Heart left ventricle (tissue), 16 donors: ENCODE data around the gene OLIG2. TPM values are rescaled to one million over a fixed set of nuclear protein-coding genes. Genes with fewer than 3 reads are reported as not detected.

ENCODE experiments used
- ATAC-seq, 4 donors: fragments of 200-7000 bp; cut with Tn5 transposase; one replicate each; pipeline ENCODE4 v1.9.1; 2020 to 2022; ENCODE audit warnings: moderate library complexity in 4 of 4, mild to moderate bottlenecking in 3 of 4, moderate number of reproducible peaks in 1 of 4
- DNase-seq, 5 donors: peaks; one replicate each; pipeline ENCODE4 v3.0.0-alpha.2; 2020
- H3K27ac ChIP-seq, 12 donors: fragments of 200-600 bp; sonication (generic) in 4 of 12; one replicate each; pipeline versions ENCODE4 v1.5.0 to v1.8.0; 2016 to 2022; ENCODE audit warnings: mild to moderate bottlenecking in 2 of 12
- H3K27me3 ChIP-seq, 9 donors: fragments of 200-600 bp; sonication (generic) in 2 of 9; one replicate each; pipeline versions ENCODE4 v1.5.1 to v1.8.0; 2016 to 2022; ENCODE audit warnings: mild to moderate bottlenecking in 3 of 9
- H3K36me3 ChIP-seq, 9 donors: fragments of 200-600 bp; sonication (generic) in 2 of 9; one replicate each; pipeline versions ENCODE4 v1.5.0 to v1.8.0; 2018 to 2022; ENCODE audit warnings: mild to moderate bottlenecking in 2 of 9
- H3K4me1 ChIP-seq, 12 donors: fragments of 200-600 bp; sonication (generic) in 4 of 12; one replicate each; pipeline versions ENCODE4 v1.5.0 to v1.8.0; 2016 to 2022; ENCODE audit warnings: mild to moderate bottlenecking in 3 of 12
- H3K4me3 ChIP-seq, 12 donors: fragments of 200-600 bp; sonication (generic) in 4 of 12; one replicate each; pipeline versions ENCODE4 v1.5.0 to v1.8.0; 2017 to 2022; ENCODE audit warnings: mild to moderate bottlenecking in 9 of 12, moderate library complexity in 4 of 12
- H3K9me3 ChIP-seq, 12 donors: fragments of 200-600 bp; sonication (generic) in 4 of 12; one replicate each; pipeline versions ENCODE4 v1.5.0 to v1.8.0; 2016 to 2022; ENCODE audit warnings: mild to moderate bottlenecking in 1 of 12
- POLR2A ChIP-seq, 2 donors: fragments of 450-650 bp; IDR thresholded peaks; one replicate each; pipeline ENCODE4 v1.6.1; 2017; ENCODE audit warnings: antibody characterized with exemption in 2 of 2, mild to moderate bottlenecking in 2 of 2, moderate library complexity in 2 of 2
- WGBS, 4 donors: extraction: QIAGEN DNeasy Blood & Tissue Kit in 2 of 4; methylation state at CpG; one replicate each; pipeline versions ENCODE4 v1.1.5 to v1.1.7; 2013 to 2018; 5-methylcytosine and 5-hydroxymethylcytosine counted together
- intact Hi-C, 10 donors: fragments of 100-400 bp; cut with DNase I; formaldehyde crosslinking; loops; one replicate each; pipeline versions ENCODE4 v1.11.1 to v1.14.2; 2022
- polyA plus RNA-seq, 2 donors: library from polyadenylated mRNA; stranded (reverse); fragments of 200-250 nt; gene quantifications; one replicate each; pipeline ENCODE4 v1.2.3, GENCODE V29; 2013
- total RNA-seq, 9 donors: library from RNA; depleted of rRNA in 2 of 9; stranded (reverse); fragments of >200 nt in 2 of 9; fragmentation: NEBNext Ultra II Directional in 3 of 9; extraction: Animal tissue kit (Norgen Biotek cat#: 25700) in 3 of 9; gene quantifications; one replicate each; pipeline versions ENCODE4 v1.1.0 to v1.2.4, GENCODE V29; 2016 to 2023
- TF ChIP-seq, protein P1 (sequence below), 12 donors: fragments of 200-600 bp; sonication (generic) in 4 of 12; IDR thresholded peaks; one replicate each; pipeline versions ENCODE4 v1.5.0 to v1.8.0; 2018 to 2022; ENCODE audit warnings: antibody characterized with exemption in 12 of 12, mild to moderate bottlenecking in 5 of 12
- donor health status: ischemic (EF 13 %, LVEDD 7.1; RV severe dilation, severe dysfunction).
- donor health status: healthy with polysubstance abuse.
- donor health status: DM: no; HTN: yes; CAD: no.
- donor health status: DM: no; HTN: no; CAD: no.
- donor health status: ischemic (EF 25% LVEDD 6.9; RV normal size, moderate dysfunction).
- donor health status: ischemic (EF 25% LVEDD 5.7; RV mildly dilated, moderate dysfunction).
- donor health status: healthy.
- donor health status: DM: yes; HTN: yes; CAD: no.
- donor health status: ischemic (EF 35%, LVEDD 5.7; RV mildly dilated, moderate dysfunction).
- donor health status: nonischemic (EF 11% LVEDD 7.7; RV severe dilation, severe dysfunction).
- donor health status: DM: yes; HTN: yes; CAD: no.
- donor health status: PGD.
- donor health status: ischemic (EF 29% LVEDD 5.4; RV normal size, mild dysfunction).
- donor health status: nonischemic (EF 23%, LVEDD 6.1; RV moderate dilation, normal function).

OLIG2 gene
- total and polyA plus RNA-seq, 11 donors: not detected

DNA sequence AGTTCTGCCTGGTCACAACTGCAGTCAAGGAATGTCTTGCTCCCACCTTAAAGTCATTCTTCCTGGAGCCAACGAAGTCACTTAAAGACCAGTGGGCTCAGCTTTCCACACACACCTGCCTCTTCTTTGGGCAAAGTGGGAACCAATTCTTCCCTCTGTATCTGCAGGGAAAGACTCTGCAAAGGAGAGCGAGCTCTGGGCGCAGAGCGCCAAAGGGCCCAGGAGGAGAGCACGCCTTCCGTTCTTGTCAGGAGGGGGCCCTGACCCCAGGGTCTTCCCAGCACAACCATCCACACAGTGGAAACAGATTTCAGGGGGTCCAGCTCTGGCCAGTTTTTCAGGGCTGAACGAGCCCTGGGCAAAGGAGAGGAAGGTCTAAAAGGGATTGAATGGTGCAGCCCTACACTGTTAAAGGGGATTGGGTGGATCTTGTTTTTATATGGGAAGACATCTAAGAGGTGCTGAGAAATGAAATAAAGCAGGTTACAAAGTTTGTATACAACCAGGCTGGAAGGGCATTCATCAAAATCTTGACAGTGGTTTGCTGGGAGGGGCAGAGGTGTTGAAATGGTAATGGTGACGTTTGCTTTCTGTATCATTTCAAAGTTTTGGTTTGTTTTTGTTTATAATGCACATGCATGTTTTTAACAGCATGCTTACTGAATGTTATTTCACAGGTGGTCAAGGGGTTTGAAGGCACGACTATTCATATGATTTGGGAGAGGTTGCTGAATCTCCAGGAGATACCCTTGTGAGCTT lies 6.8 kb upstream of the OLIG2 start:
- TF ChIP-seq, protein P1, sequence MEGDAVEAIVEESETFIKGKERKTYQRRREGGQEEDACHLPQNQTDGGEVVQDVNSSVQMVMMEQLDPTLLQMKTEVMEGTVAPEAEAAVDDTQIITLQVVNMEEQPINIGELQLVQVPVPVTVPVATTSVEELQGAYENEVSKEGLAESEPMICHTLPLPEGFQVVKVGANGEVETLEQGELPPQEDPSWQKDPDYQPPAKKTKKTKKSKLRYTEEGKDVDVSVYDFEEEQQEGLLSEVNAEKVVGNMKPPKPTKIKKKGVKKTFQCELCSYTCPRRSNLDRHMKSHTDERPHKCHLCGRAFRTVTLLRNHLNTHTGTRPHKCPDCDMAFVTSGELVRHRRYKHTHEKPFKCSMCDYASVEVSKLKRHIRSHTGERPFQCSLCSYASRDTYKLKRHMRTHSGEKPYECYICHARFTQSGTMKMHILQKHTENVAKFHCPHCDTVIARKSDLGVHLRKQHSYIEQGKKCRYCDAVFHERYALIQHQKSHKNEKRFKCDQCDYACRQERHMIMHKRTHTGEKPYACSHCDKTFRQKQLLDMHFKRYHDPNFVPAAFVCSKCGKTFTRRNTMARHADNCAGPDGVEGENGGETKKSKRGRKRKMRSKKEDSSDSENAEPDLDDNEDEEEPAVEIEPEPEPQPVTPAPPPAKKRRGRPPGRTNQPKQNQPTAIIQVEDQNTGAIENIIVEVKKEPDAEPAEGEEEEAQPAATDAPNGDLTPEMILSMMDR (IDR thresholded peaks at IDR 0.05): no peak
- TF ChIP-seq POLR2A (IDR thresholded peaks at IDR 0.05): no peak
- Histone ChIP-seq H3K27ac (no peak overlapping the region), H3K4me3 (no peak overlapping the region), H3K4me1 (peaks cover 0 to 32% (median 13%) of the 10 kb centered on the region in 12 donors), H3K36me3 (no peaks in the 10 kb centered on the region), H3K9me3 (peaks cover 0 to 4% (median 0%) of the 10 kb centered on the region in 12 donors), H3K27me3 (peaks cover 41 to 97% (median 78%) of the 10 kb centered on the region in 9 donors)
- no peak for DNase-seq
- no peak for ATAC-seq
- 10 to 15% (median 12%) methylated on average over 9 of the region's 9 CpGs for WGBS, 4 donors
- intact Hi-C loops: no loop called here

DNA sequence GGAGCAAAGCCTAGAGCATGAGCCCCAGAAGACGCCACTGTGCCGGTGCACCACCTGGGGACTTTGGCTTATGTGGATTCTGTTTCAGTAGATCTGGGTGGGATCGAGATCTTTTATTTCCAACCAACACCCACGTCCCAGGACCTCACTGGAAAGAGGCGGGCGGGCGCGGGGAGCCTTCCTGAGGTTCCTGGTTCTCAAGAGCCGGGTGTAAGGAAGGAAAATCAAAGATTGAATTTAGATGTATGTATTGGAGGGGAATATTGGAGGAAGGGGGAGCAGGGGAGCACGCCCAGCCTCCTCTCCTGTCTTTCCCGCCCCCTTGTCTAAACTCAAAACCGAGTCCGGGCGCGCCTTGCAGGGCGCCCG lies 6.2 kb upstream of the OLIG2 start:
- ATAC-seq: no peak
- Histone ChIP-seq H3K27ac (no peak overlapping the region), H3K4me3 (peak overlapping the region in 5 of 12 donors; percentile 7 to 45 (median 17)), H3K4me1 (peaks cover 0 to 38% (median 17%) of the 10 kb centered on the region in 12 donors), H3K27me3 (peaks cover 45 to 97% (median 80%) of the 10 kb centered on the region in 9 donors), H3K36me3 (no peaks in the 10 kb centered on the region), H3K9me3 (no peaks in the 10 kb centered on the region)
- 3 to 9% (median 7%) methylated on average over 17 of the region's 17 CpGs for WGBS, 4 donors
- intact Hi-C loops: no loop called here
- DNase-seq: no peak
- TF ChIP-seq, protein P1 (IDR thresholded peaks at IDR 0.05): no peak
- no peak for TF ChIP-seq POLR2A (IDR thresholded peaks at IDR 0.05)

DNA sequence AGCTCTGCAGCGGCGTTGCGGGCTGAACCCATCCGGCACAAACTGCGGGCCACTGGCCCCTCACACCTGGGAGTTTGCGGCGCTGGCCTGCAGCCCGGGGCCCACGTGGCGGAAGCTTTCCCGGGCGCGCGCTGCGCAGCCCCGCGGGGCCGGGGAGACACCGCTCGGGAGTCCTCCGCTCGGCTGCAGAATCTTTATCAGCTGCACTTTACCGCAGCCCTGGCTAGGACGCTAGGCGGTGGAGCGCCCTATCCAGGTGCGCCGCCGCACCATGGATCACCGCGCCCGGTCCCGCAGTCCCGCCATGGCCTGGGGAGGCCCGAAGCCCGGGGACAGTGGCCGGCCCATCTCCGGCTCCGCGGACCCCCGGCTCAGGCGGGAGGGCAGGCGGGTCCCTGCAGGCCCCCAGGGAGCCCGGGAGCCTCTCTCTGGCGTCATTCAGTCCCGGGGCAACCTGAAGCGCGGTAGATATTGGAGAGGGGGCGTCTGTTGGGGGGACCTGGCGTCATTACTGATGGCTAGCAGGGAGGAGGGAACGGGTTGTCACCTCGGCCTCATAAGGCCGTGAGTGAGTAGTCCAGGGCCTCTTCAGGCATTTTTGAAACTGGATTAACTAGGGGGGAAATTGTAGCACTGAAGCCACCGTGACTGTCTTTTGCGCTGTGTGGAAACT lies 5.7 kb upstream of the OLIG2 start:
- DNase-seq (no peak), ATAC-seq (peak in 1 of 4 donors; percentile 32)
- Histone ChIP-seq H3K4me3 (peak overlapping the region in 6 of 12 donors; percentile 7 to 45 (median 20)), H3K36me3 (no peaks in the 10 kb centered on the region), H3K4me1 (peaks cover 0 to 43% (median 18%) of the 10 kb centered on the region in 12 donors), H3K9me3 (no peaks in the 10 kb centered on the region), H3K27ac (no peak overlapping the region), H3K27me3 (peaks cover 50 to 99% (median 86%) of the 10 kb centered on the region in 9 donors)
- 1% methylated on average over 25 to 55 of the region's 55 CpGs for WGBS, 4 donors
- intact Hi-C loops: no loop called here
- no peak for TF ChIP-seq POLR2A (IDR thresholded peaks at IDR 0.05)
- TF ChIP-seq, protein P1 (IDR thresholded peaks at IDR 0.05): no peak

DNA sequence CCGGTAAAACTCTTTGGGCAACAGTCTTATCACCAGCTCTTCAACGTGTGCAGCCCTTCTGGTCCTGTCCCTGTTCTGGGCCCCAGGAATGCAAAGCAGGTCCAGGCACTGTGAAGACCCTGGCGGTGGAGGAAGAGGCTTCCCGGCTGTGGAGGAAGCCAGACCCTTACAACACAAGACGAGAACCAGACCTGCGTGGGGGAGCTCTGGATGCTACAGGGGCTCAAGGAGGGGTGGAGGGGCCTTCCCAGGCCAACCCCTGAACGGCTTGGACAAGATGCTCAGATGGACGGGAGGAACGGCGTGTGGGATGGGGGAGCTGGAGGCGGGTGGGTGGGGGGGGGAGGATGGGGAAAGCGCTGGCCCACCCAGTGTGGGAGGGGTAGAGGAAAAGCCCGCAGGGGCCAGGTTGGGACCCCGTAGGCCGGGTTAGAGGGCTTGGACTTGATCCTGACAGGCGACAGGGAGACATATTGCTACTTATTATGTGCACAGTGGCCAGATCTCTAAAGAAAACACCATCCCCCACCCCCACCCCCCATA lies 5.1 kb upstream of the OLIG2 start:
- intact Hi-C loops: no loop called here
- Histone ChIP-seq H3K4me3 (peak overlapping the region in 1 of 12 donors; percentile 45), H3K9me3 (no peaks in the 10 kb centered on the region), H3K27ac (no peak overlapping the region), H3K27me3 (peaks cover 56 to 100% (median 89%) of the 10 kb centered on the region in 9 donors), H3K4me1 (peaks cover 0 to 48% (median 20%) of the 10 kb centered on the region in 12 donors), H3K36me3 (no peaks in the 10 kb centered on the region)
- DNase-seq: no peak
- TF ChIP-seq, protein P1 (IDR thresholded peaks at IDR 0.05): no peak
- TF ChIP-seq POLR2A (IDR thresholded peaks at IDR 0.05): no peak
- no peak for ATAC-seq
- 2% methylated on average over 7 to 16 of the region's 16 CpGs for WGBS, 4 donors
